NCI-H510A (cell line): ENCODE data around the gene IL17REL.
"Not testable (repeated sequence)": the region's sequence is repeated elsewhere in the genome, so short reads cannot be mapped to it uniquely, and the experiment has no call there.

Experiments
- DNase-seq: peaks from one replicate; lab custom pipeline; 2025; lab: John Stamatoyannopoulos, UW

The IL17REL gene

GRCh38 chr22:49989826-49990225 lies 22.7 kb downstream of the IL17REL start:
- not testable (repeated sequence) for DNase-seq

DNA sequence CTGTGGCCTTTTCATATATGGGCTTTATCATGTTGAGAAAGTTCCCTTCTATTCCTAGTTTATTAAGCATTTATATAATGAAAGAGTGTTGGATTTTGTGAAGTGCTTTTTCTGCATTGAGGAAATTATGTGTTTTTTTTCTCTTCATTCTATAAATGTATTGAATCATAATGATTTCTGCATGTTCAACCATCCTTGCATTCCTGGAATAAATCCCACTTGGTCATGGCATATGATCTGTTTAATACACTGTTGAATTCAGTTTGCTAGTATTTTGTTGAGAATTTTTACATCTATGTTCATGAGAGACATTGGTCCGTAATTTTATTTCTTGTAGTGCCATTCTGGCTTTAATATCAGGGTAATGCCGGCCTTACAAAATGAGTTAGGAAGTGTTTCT lies 26.2 kb downstream of the IL17REL start:
- no peak for DNase-seq

- no peak for DNase-seq
Observed at GRCh38 chr22:49983148-49984042, 29.2 kb downstream of the IL17REL start.

DNA sequence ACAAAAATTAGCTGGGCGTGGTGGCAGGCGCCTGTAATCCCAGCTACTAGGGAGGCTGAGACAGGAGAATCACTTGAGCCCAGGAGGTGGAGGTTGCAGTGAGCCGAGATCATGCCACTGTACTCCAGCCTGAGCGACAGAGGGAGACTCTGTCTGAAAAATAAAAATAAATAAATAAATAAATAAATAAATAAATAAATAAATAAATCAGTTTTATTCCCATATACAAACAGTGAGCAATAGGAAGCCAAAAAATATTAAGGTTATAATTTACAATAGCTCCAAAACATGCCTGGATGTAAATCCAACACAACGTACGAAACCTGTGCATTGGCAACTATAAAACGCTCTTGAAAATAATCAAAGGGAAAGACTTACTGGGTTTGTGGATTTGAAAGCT lies 30.8 kb downstream of the IL17REL start:
- DNase-seq, result not testable (repeated sequence)

- no peak for DNase-seq
Observed at GRCh38 chr22:49979587-49980264, 32.8 kb downstream of the IL17REL start.

GRCh38 chr22:49977578-49977977 lies 35.0 kb downstream of the IL17REL start:
- no peak for DNase-seq

DNA sequence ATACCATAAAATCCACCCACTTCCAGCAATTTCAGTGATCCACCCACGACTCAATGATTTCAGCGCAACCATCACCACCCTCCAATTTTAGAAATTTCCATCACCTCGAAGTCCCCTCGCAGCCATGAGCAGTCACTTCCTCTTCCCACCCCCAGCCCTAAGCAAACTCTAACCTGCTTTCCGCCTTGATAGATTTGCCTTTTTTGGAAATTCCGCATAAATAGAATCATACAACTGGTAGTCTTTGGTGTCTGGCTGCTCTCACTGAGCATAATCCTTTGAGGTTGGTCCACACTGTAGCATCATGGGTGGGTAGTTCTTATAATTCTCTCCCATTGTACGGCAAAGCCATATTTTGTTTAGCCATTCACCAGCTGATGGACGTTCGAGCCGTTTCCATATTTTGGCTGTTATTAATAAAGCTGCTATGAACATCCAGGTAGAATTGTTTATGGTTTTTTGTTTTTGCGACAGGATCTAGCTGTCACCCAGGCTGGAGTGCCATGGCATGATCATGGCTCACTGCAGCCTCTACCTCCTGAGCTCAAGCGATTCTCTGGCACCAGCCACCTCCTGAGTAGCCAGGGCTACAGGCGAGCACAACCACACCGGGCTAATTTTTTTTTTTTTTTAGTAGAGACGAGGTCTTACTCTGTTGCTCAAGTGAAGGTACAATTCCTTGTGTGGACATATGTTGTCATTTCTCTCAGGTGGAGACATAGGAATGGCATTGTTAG lies 36.0 kb downstream of the IL17REL start:
- DNase-seq, result no peak

- no peak for DNase-seq
Observed at GRCh38 chr22:49975543-49976389, 36.8 kb downstream of the IL17REL start.

- no peak for DNase-seq
Observed at GRCh38 chr22:49973018-49973961, 39.3 kb downstream of the IL17REL start.

- no peak for DNase-seq
Observed at GRCh38 chr22:49972163-49973017, 40.2 kb downstream of the IL17REL start.

DNA sequence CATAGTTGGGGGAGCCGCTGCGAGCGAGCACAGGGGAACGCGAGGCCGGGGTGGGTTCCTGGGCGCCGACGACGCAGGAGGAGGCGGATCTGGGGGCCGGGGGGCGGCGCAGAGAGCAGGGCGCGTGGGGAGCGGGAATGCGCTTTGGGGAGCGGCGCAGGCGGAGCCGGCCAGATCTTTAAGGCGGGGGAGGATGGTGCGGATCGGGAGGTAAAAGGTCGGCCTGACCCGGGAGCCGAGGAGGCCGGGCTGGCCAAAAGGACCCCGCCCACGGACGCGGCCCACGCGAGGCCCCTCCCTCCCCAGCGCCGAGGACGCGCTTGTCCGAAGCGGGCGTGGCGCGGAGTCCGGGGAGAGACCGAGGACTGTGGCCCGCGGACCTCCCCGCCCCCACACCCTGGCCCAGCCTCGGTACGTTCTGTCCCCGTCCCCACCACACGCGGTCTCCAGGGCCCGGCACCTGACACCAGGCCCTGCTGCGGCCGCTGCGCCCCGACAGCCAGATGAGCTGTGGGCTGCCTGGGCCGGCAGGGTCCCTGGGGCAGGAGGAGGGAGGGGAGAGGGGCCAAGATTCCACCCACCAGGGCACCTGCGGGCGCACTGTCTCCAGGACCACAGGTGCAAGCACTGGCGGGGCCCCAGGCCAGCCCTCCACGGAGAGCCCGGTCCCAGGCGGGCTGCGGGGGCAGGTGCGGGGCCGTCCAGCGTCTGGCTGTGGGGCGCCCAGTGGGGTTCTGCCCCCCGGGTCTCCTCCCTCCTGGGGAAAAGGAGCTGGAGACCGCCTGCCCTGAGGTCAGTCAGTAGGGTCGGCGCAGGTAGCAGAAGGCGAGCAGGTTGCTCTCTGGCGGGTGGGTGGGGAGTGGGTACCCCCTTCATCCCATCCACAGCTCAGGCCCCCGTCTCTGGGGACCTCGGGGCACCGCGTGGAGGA lies 41.1 kb downstream of the IL17REL start:
- no peak for DNase-seq

DNA sequence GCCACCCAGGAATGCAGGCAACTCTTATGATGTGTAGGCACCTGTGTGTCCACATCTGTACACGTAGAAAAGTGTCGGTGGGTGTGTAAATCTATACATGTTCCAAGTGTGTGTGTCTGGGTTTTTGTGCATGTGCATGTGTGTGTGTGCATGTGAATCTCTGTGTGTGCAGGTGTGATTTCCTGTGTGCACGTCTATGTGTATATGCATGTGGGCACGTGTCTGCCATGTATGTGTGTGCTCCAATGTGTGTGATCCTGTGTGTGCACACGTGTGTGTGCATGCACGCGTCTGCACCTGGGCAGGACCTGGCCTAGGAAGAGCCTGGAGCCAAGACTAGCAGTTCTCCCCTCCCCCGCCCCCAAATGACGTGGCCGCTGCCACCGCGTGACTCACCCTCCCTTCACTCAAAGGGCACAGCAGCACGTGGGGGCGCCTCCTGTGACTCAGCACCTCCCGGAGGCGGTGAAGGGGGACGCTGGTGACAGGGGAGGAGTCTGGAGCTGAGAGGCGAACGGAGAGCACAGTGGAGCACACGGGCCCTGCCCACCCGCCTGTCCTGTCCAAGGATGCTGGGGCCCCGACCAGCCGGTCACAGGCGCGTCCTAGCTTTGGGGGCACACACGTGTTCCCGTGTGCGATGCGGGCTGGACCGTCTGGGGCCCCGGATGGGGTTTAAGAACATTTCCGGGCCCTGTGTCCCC lies 41.9 kb downstream of the IL17REL start:
- no peak for DNase-seq

DNA sequence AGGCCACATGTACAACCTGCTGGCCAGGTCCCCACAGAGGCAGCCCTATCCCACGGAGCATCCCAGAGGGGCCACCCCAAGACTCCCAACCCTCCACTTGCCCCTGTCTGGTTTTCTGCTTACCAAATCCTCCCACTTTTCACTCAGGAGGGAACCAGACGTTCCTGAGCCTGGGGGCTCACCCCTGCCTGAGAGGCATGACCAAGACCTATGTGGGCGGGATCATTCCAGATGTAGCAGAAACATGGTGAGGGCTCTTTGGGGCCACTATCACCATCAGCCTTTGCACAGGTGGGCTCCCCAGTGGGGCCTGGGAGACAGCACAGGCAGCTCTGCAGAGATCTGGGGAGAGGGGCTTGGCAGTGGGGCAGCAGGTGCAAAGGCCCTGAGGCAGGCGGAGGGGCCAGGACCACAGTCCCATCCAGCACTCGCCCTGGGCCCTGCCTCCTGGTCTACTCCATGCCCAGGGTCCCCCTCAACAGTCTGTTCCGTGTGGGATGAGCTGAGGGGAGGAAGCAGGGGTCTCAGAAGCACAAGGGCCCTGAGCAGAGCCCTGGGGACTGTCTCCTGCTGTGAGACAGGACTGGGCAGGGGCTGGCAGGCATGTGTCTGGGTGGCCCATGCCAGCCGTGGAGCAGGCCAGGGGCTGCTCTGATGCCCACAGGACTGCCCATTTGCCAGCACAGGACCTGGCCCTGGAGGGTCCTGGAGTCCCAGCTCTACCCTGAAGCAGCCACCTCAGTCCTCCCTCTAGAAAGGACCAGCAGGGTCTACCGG lies 42.6 kb downstream of the IL17REL start:
- no peak for DNase-seq

DNA sequence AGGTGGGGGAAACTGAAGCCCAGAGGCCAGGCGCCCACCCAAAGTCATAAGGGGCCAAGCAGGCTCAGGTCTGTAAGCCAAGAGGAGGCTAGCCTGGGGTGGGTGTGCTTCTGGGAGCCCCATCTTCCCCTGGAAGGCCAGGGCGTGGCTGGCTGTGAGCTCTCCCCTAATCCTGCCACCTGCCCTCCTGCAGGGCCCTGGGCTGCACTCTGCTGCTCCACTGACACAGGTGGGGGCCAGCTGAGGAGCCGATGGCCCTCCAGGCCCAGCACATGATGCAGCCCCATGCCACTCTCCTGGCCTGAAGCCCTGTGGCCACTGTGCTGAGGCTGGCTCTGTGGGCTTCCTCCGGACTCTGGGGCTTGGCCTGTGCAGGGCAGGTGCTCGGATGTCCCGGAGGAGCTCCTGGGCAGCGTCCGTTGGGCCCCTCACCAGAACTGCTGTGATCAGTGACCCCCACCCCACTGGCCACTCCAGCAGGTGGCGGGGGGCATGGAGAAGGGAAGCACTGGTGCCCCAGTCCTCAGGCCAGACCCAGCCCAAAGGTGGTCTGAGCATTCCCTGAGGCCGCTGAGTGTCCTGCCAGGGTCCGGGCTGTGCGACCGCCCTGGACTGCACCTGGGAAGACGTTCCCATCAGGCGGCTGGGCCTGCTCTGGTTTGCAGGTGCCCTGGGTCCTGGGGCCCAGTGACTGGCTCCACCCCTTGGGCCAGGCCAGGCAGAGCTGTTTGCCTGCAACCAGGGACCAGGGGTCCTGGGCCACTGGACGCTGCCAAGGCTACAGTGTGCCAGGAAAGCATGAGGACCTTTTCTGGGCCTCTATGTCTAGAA lies 43.5 kb downstream of the IL17REL start:
- no peak for DNase-seq

DNA sequence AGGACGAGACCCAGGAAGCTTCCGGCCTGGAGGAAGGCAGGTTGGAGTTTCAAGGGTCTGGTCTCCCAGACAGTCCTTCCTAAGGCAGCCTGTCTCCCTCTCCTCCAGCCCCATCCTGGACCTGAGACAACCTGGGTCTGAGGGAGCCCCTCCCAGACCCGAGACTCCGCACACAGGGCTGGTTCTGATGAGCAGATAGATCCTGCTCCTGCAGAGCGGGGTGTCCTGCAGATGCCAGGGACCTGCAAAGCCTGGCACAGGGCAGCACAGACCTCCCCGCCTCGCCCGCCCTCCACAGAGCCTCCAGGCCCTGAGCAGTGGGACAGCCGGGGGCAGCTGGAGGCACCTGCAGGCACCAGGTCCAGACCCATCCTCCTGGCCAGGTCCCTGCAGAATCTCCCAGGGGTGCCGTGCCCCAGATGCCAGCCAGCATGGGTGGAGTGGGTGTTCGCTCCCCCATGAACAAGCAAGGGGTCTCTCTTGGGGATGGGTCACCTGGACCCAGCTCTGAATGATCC lies 44.2 kb downstream of the IL17REL start:
- no peak for DNase-seq

GRCh38 chr22:49967706-49968208 lies 44.8 kb downstream of the IL17REL start:
- no peak for DNase-seq
